ENCODE results near the gene CFAP73. TPM values are rescaled to one million over a fixed set of nuclear protein-coding genes. Genes with fewer than 3 reads are reported as not detected.
"Not testable (repeated sequence)": the region's sequence is repeated elsewhere in the genome, so short reads cannot be mapped to it uniquely, and the experiment has no call there.

CFAP73 gene
- total RNA-seq, 1 donor from 2014 or later = not detected

DNA sequence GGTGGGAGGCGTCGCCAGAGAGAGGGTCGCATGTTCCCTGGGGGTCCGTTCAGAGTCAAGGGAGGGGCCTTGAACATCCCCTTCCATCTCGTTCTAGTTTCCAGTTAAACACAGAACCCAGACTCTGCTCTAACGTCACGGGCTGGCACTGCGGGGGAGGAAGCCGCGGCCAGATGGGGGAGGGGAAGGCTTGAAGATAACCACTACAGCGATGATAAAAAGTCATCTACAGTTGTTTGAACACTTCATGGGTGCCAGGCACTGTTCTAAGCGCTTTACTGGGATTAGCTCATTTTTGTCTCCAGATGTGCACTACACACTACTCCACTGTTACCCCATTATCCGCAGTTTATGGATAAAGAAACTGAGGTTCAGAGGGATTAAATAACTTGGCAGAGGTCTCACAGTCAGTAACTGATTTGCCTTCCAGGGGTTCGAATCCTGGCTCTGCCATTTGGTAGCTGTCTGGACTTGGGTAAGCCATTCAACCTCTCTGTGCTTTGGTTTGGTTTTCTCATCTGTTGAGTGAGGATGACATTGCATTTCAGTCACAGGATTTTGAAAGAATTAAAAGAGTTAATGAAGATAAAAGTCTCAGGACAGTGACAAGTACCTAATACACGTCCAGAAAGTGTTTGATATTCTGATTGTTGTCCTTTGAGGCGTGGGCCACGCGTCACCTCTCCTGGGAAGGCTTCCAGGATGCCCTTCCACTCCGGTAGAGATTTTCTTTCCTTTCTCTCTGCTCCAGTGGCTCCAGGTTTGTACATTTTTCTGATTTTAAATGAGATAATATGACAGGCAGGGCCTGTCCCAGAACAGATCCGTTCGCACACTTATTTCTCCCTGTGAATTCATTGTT lies 13.2 kb upstream of the CFAP73 start:
- TF ChIP-seq, protein P1, sequence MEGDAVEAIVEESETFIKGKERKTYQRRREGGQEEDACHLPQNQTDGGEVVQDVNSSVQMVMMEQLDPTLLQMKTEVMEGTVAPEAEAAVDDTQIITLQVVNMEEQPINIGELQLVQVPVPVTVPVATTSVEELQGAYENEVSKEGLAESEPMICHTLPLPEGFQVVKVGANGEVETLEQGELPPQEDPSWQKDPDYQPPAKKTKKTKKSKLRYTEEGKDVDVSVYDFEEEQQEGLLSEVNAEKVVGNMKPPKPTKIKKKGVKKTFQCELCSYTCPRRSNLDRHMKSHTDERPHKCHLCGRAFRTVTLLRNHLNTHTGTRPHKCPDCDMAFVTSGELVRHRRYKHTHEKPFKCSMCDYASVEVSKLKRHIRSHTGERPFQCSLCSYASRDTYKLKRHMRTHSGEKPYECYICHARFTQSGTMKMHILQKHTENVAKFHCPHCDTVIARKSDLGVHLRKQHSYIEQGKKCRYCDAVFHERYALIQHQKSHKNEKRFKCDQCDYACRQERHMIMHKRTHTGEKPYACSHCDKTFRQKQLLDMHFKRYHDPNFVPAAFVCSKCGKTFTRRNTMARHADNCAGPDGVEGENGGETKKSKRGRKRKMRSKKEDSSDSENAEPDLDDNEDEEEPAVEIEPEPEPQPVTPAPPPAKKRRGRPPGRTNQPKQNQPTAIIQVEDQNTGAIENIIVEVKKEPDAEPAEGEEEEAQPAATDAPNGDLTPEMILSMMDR (conservative IDR thresholded peaks at IDR 0.05; ENCODE audit: low read depth, low read length) = no peak
- H3K4me3 ChIP-seq (ENCODE audit: low read depth, low read length) = peak overlapping the region; percentile 87
- no peak for DNase-seq (ENCODE audit: low read depth)

DNA sequence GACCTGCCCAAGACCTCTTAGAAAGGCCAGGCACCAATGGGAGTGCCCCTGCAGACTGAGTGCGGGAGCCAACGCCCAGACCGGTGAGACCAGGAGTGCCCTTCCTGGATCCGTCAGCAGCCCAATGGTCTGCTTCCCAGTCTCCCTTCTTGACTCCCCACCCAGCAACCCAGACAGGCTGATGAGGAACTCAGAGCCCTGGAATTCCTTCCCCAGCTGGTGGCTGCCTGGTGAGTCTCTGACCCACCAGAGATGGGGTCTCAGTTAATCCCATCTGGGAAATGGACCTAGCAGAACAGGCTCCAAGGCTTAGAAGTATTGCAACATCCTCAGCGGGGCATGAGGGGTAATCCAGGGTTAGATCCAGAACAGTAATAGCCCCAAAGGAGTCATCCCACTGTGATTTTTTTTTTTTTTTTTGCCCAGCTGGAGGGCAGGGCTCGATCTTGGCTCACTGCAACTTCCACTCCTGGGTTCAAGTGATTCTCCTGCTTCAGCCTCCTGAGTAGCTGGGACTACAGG lies 12.5 kb upstream of the CFAP73 start:
- TF ChIP-seq, protein P1 (conservative IDR thresholded peaks at IDR 0.05; ENCODE audit: low read depth, low read length) = no peak
- no peak overlapping the region for H3K4me3 ChIP-seq (ENCODE audit: low read depth, low read length)
- no peak for DNase-seq (ENCODE audit: low read depth)

DNA sequence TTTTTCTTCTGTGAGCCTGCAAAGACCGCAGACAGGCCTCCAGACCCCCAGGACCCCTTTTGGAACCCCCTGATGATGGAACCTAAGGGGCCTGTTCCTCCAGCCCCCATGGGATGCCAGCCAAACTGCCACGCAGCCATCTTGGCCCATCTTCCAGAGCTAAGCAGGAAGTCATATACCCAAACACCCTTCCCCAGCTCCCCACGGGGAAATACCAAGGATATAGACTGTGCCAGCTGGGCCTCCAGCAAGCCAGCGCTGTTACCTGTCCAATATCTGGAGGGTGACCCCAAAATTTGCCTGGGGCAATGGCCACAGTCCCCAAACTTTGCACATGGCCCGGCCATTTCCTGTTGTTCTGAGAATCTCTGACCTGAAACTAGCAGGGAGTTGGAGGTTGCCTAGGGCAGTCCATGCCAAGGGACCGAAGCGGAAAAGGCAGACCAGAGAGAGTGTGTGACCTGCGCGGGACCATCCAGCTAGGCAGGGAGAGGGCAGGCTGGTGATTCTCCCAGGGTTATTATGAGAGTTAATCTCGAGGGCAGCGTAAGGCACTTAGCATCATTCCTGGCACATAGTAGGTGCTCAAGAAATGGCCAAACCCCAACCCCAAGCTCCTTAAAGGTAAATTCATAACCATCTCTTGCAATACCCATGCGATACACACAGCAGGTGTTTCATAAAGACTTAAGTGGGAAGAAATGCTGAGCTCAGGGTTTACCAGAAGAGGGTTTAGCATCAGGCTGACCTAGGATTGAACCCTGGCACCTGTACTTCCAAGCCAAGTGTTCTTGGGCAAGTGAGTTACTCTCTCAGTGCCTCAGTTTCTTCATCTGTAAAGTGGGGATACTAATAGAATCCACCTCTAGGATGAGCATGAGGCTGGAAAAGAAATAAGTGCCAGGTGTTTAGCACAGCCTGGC lies 11.4 kb upstream of the CFAP73 start:
- TF ChIP-seq, protein P1 (conservative IDR thresholded peaks at IDR 0.05; ENCODE audit: low read depth, low read length) = no peak

DNA sequence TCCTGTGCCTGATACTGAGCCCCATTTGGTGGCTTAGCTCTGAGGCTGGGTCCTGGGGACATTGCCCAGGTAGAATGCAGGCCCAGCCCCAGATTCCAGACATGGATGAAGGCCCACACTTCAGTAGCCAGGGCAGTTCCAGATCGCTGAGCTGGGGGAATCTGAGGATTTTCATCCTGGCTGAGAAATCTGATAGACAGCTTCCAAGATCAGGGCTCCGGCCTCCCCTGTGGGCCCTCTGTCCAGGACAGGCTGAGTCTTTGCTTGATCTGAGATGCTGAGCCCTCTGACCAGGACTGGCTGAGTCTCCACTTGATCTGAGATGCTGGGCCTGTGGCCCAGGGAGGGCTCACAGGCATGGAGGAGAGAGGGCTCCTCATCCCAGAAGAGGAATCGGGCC lies 10.7 kb upstream of the CFAP73 start:
- no peak overlapping the region for H3K4me3 ChIP-seq (ENCODE audit: low read depth, low read length)
- TF ChIP-seq, protein P1 (conservative IDR thresholded peaks at IDR 0.05; ENCODE audit: low read depth, low read length) = no peak
- peak; percentile 71 for DNase-seq (ENCODE audit: low read depth)

More for the DNA sequence above, 11.4 kb upstream of the CFAP73 start:
- no peak overlapping the region for H3K4me3 ChIP-seq (ENCODE audit: low read depth, low read length)
- no peak for DNase-seq (ENCODE audit: low read depth)

DNA sequence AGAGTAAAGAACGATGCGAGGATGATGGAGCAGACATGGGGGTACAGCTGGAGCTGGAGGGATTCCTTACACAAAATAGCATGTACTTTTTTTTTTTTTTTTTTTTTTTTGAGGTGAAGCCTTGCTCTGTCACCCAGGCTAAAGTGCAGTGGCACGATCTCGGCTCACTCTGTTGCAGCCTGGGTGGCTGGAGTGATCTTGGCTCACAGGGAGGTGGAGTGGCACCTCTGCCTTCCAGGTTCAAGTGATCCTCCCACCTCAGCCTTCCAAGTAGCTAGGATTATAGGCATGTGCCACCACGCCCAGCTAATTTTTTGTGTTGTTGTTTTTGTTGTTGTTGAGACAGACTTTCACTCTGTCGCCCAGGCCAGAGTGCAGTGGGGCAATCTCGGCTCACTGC lies 8.8 kb upstream of the CFAP73 start:
- TF ChIP-seq, protein P1 (conservative IDR thresholded peaks at IDR 0.05; ENCODE audit: low read depth, low read length) = no peak
- no peak overlapping the region for H3K4me3 ChIP-seq (ENCODE audit: low read depth, low read length)
- no peak for DNase-seq (ENCODE audit: low read depth)

DNA sequence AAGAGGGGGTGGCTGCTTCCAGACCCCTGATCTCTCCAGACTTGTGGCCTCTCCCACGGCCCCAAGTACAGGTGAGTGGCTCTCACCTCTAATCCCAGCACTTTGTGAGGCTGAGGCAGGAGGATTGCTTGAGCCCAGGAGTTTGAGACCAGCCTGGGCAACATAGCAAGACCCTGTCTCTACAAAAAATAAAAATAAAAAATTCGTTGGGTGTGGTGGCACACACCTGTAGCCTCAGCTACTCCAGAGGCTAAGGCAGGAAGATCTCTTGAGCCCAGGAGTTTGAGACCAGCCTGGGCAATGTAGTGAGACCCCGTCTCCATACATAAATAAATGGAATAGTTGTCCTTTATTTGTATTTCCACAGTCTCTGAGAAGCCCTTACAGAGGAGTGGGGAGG lies 7.8 kb upstream of the CFAP73 start:
- not testable (repeated sequence) for H3K4me3 ChIP-seq (ENCODE audit: low read depth, low read length); DNase-seq (ENCODE audit: low read depth)
